IMR-90 (cell line): ENCODE results near the gene GNL3. TPM values are rescaled to one million over a fixed set of nuclear protein-coding genes. Genes with fewer than 3 reads are reported as not detected.

ENCODE experiments used
- ATAC-seq: fragments of 200-7000 bp; cut with Tn5 transposase; 2 replicates; pipeline ENCODE4 v1.9.1; 2020; ENCODE audit warnings: low read depth, mild to moderate bottlenecking, moderate library complexity
- BruUV-seq: library from RNA; stranded (reverse); fragments of 400-500 nt; replicated peaks from 2 replicates; lab custom pipeline; 2021; lab: Mats Ljungman, UMichigan
- CTCF ChIA-PET: fragments of 300-600 bp; formaldehyde crosslinking; extraction: SDS; loops from one replicate; lab custom pipeline; 2021; ENCODE audit warnings: antibody characterized with exemption; lab: Yijun Ruan, JAX
- POLR2A ChIA-PET: fragments of 300-600 bp; sonication (Branson Sonifier 250); formaldehyde crosslinking; loops from one replicate; lab custom pipeline; 2022; ENCODE audit warnings: antibody characterized with exemption; ENCODE audit not compliant: unreplicated experiment; lab: Charles Lee
- DNase-seq: peaks from one replicate; pipeline ENCODE4 v3.0.0; 2013
- H2AFZ ChIP-seq: replicated peaks from 2 replicates; pipeline ENCODE3; 2013; ENCODE audit warnings: low read length, mild to moderate bottlenecking; ENCODE audit not compliant: poor library complexity
- H2AK5ac ChIP-seq: 2 replicates; pipeline ENCODE4 v1.6.1; 2013; ENCODE audit warnings: low read depth, low read length, inconsistent platforms
- H2AK9ac ChIP-seq: replicated peaks from 2 replicates; pipeline ENCODE3; 2013; ENCODE audit warnings: mild to moderate bottlenecking, low read depth, low read length, moderate library complexity; ENCODE audit not compliant: poor library complexity
- H2BK120ac ChIP-seq: 2 replicates; pipeline ENCODE4 v1.6.1; 2013; ENCODE audit warnings: low read depth, low read length, inconsistent platforms
- H2BK15ac ChIP-seq: 3 replicates; pipeline ENCODE4 v1.6.1; 2013; ENCODE audit warnings: low read depth, low read length, inconsistent platforms
- H2BK20ac ChIP-seq: 2 replicates; pipeline ENCODE4 v1.6.1; 2013; ENCODE audit warnings: low read depth, mild to moderate bottlenecking, inconsistent platforms, low read length, moderate library complexity
- H2BK5ac ChIP-seq: 2 replicates; pipeline ENCODE4 v1.6.1; 2013; ENCODE audit warnings: mild to moderate bottlenecking, low read depth, low read length, inconsistent platforms; ENCODE audit not compliant: poor library complexity, severe bottlenecking
- H3K14ac ChIP-seq: replicated peaks from 2 replicates; pipeline ENCODE4 v1.6.1; 2013; ENCODE audit warnings: low read depth, low read length, inconsistent platforms
- H3K18ac ChIP-seq: 2 replicates; pipeline ENCODE4 v1.6.1; 2013; ENCODE audit warnings: low read depth, low read length, control low read depth
- H3K23ac ChIP-seq: 2 replicates; pipeline ENCODE4 v1.6.1; 2013; ENCODE audit warnings: low read depth, low read length, inconsistent platforms
- H3K27ac ChIP-seq: 2 replicates; pipeline ENCODE4 v1.5.1; 2013; ENCODE audit warnings: mild to moderate bottlenecking, control low read depth, low read length; ENCODE audit not compliant: insufficient read depth
- H3K27me3 ChIP-seq: 2 replicates; pipeline ENCODE4 v1.6.1; 2013; ENCODE audit warnings: low read length; ENCODE audit not compliant: control insufficient read depth, insufficient read depth
- H3K36me3 ChIP-seq: 2 replicates; pipeline ENCODE4 v1.6.1; 2013; ENCODE audit warnings: low read length, mixed read lengths; ENCODE audit not compliant: control insufficient read depth, insufficient read depth
- H3K4ac ChIP-seq: 2 replicates; pipeline ENCODE4 v1.6.1; 2013; ENCODE audit warnings: low read depth, low read length, inconsistent platforms
- H3K4me1 ChIP-seq: 2 replicates; pipeline ENCODE4 v1.6.1; 2013; ENCODE audit warnings: low read length, mixed read lengths; ENCODE audit not compliant: control insufficient read depth, insufficient read depth
- H3K4me2 ChIP-seq: 2 replicates; pipeline ENCODE4 v1.6.1; 2013; ENCODE audit warnings: low read depth, mild to moderate bottlenecking, control low read depth, low read length, moderate library complexity
- H3K4me3 ChIP-seq: 2 replicates; pipeline ENCODE4 v1.5.1; 2013; ENCODE audit warnings: low read depth, mild to moderate bottlenecking, control low read depth, low read length, moderate library complexity; ENCODE audit not compliant: insufficient read depth
- H3K56ac ChIP-seq: 2 replicates; pipeline ENCODE4 v1.6.1; 2013; ENCODE audit warnings: low read length, inconsistent platforms; ENCODE audit not compliant: insufficient read depth; ENCODE audit errors: extremely low read depth
- H3K79me1 ChIP-seq, 2 experiments: 2 replicates each; pipeline ENCODE4 v1.6.1; 2013; ENCODE audit warnings: low read length in 2 of 2, inconsistent platforms in 1 of 2, low read depth in 1 of 2
- H3K9ac ChIP-seq: 2 replicates; pipeline ENCODE4 v1.6.1; 2013; ENCODE audit warnings: low read depth, low read length, control low read depth
- H3K9me1 ChIP-seq: 2 replicates; pipeline ENCODE4 v1.6.1; 2013; ENCODE audit warnings: low read length, inconsistent platforms; ENCODE audit not compliant: insufficient read depth
- H3K9me3 ChIP-seq: 2 replicates; pipeline ENCODE4 v1.6.1; 2013; ENCODE audit warnings: low read length; ENCODE audit not compliant: control insufficient read depth, insufficient read depth
- H4K20me1 ChIP-seq: 2 replicates; pipeline ENCODE4 v1.6.1; 2013; ENCODE audit warnings: low read length, inconsistent platforms; ENCODE audit not compliant: insufficient read depth
- H4K5ac ChIP-seq: 2 replicates; pipeline ENCODE4 v1.6.1; 2013; ENCODE audit warnings: mild to moderate bottlenecking, low read depth, low read length, control low read depth
- H4K8ac ChIP-seq, 2 experiments: 2 replicates each; pipeline ENCODE4 v1.6.1; 2013; ENCODE audit warnings: low read depth in 2 of 2, low read length in 2 of 2, control low read depth in 1 of 2, inconsistent platforms in 1 of 2
- H4K91ac ChIP-seq: 2 replicates; pipeline ENCODE4 v1.6.1; 2013; ENCODE audit warnings: low read depth, low read length, inconsistent platforms; ENCODE audit not compliant: insufficient read depth
- BHLHE40 ChIP-seq: fragments of 150-350 bp; IDR thresholded peaks from 2 replicates; pipeline ENCODE4 v1.6.1; 2016; ENCODE audit warnings: mild to moderate bottlenecking, low read depth, low read length
- CHD1 ChIP-seq: IDR thresholded peaks from 2 replicates; pipeline ENCODE4 v1.6.1; 2012; ENCODE audit warnings: low read depth, low read length, improper control_type of control experiment
- ELK1 ChIP-seq: fragments of 150-350 bp; IDR thresholded peaks from 2 replicates; pipeline ENCODE4 v1.6.1; 2016; ENCODE audit warnings: low read depth, mild to moderate bottlenecking, low read length, moderate library complexity, borderline replicate concordance
- FOS ChIP-seq: fragments of 150-350 bp; IDR thresholded peaks from 2 replicates; pipeline ENCODE4 v1.6.1; 2016; ENCODE audit warnings: low read depth, low read length
- MAFK ChIP-seq: IDR thresholded peaks from 2 replicates; pipeline ENCODE4 v1.6.1; 2012; ENCODE audit warnings: low read depth, low read length, improper control_type of control experiment
- MXI1 ChIP-seq: IDR thresholded peaks from 2 replicates; pipeline ENCODE4 v1.6.1; 2012; ENCODE audit warnings: low read depth, mild to moderate bottlenecking, low read length, moderate library complexity, borderline replicate concordance
- POLR2A ChIP-seq: IDR thresholded peaks from 2 replicates; pipeline ENCODE4 v1.6.1; 2012; ENCODE audit warnings: mild to moderate bottlenecking, low read depth, low read length
- RAD21 ChIP-seq: IDR thresholded peaks from 2 replicates; pipeline ENCODE4 v1.6.1; 2012; ENCODE audit warnings: low read length, improper control_type of control experiment
- RFX5 ChIP-seq: IDR thresholded peaks from 2 replicates; pipeline ENCODE4 v1.8.0; 2012; ENCODE audit warnings: low read depth, mild to moderate bottlenecking, low read length, moderate library complexity
- SMC3 ChIP-seq: fragments of 150-350 bp; IDR thresholded peaks from 2 replicates; pipeline ENCODE4 v1.6.1; 2016; ENCODE audit warnings: low read depth, mild to moderate bottlenecking, antibody characterized with exemption, low read length, moderate library complexity
- USF2 ChIP-seq: fragments of 150-350 bp; IDR thresholded peaks from 2 replicates; pipeline ENCODE4 v1.6.1; 2017; ENCODE audit warnings: mild to moderate bottlenecking, antibody characterized with exemption, low read length, low read depth
- WGBS, 2 experiments: methylation state at CpG; one replicate each; pipeline versions ENCODE4 v1.1.5 to v1.1.7; 2013; ENCODE audit warnings: missing lambda C conversion rate in 2 of 2; ENCODE audit not compliant: insufficient read length in 1 of 2; ENCODE audit errors: extremely low coverage in 2 of 2; 5-methylcytosine and 5-hydroxymethylcytosine counted together
- dilution Hi-C: fragments of 300-500 bp; cut with HindIII; formaldehyde crosslinking; loops from one replicate; pipeline ENCODE4 v1.14.3; 2018; ENCODE audit warnings: low sequenced_read_pairs; ENCODE audit not compliant: unreplicated experiment
- in situ Hi-C: fragments of 300-500 bp; cut with MboI; formaldehyde crosslinking; loops from 3 replicates; pipeline ENCODE4 v1.14.3; 2019; ENCODE audit warnings: low sequenced_read_pairs, inconsistent platforms, mixed read lengths
- intact Hi-C: fragments of 100-400 bp; cut with micrococcal nuclease; formaldehyde crosslinking; loops from 2 replicates; pipeline ENCODE4 v1.10.0; 2022
- polyA plus RNA-seq, 3 experiments: library from polyadenylated mRNA; depleted of rRNA; stranded (reverse); fragments of >200 nt; gene quantifications; 2 replicates each; pipeline ENCODE4 v1.2.3, GENCODE V29; 2012; ENCODE audit warnings: low replicate concordance in 1 of 3
- total RNA-seq: library from RNA; depleted of rRNA; stranded (reverse); fragments of >200 nt; gene quantifications from 2 replicates; pipeline ENCODE4 v1.2.3, GENCODE V29; 2012

Gene GNL3
- total and polyA plus RNA-seq, 2 of the 4 experiments (the other 2 are of a cell fraction): 66.0 to 90.4 TPM

- Histone ChIP-seq H3K56ac (no peak overlapping the region), H4K5ac (no peak overlapping the region), H3K79me1 (peaks cover 27 to 65% of the 10 kb centered on the region in 2 experiments), H2BK120ac (no peak overlapping the region), H3K4me2 (no peak overlapping the region), H2BK20ac (no peak overlapping the region), H3K9me3 (no peaks in the 10 kb centered on the region), H3K27ac (no peak overlapping the region), H2AFZ (no peak overlapping the region), H3K27me3 (no peaks in the 10 kb centered on the region), H3K18ac (no peak overlapping the region), H4K8ac (no peak overlapping the region), H3K23ac (0 out of 2 replicates have a peak overlapping the region, but pooled peaks have one; percentile 4), H2BK5ac (no peak overlapping the region), H2BK15ac (no peak overlapping the region), H3K9me1 (peaks cover 5% of the 10 kb centered on the region; the same call in 1 of the 2 replicates), H4K91ac (no peak overlapping the region), H4K20me1 (peaks cover 12% of the 10 kb centered on the region; the same call in 1 of the 2 replicates), H2AK9ac (no peak overlapping the region), H3K4me1 (peaks cover 5% of the 10 kb centered on the region), H3K14ac (no peak overlapping the region), H3K4me3 (no peak overlapping the region), H3K4ac (no peak overlapping the region), H3K9ac (no peak overlapping the region), H3K36me3 (peaks cover 13% of the 10 kb centered on the region), H2AK5ac (no peak overlapping the region)
- ChIA-PET CTCF (no interaction called here), POLR2A (no interaction called here)
- dilution Hi-C loops: no loop called here
- no peak for TF ChIP-seq POLR2A
- no peak for TF ChIP-seq FOS
- no peak for TF ChIP-seq RFX5
- no peak for TF ChIP-seq RAD21
- TF ChIP-seq USF2: no peak
- TF ChIP-seq ELK1: no peak
- TF ChIP-seq CHD1: no peak
- TF ChIP-seq MXI1: no peak
- TF ChIP-seq SMC3: no peak
- no peak for TF ChIP-seq MAFK
- TF ChIP-seq BHLHE40: no peak
- WGBS, 2 experiments: no CpG with 5 or more reads among the region's 7 CpGs
- in situ Hi-C loops: no loop called here
- intact Hi-C loops: no loop called here
- DNase-seq (no peak), ATAC-seq (no peak)
- BruUV-seq: no TSS peak
Observed at GRCh38 chr3:52703341-52703740, 17.5 kb downstream of the GNL3 start.
